ENCODE data around the gene DIP2C. TPM values are rescaled to one million over a fixed set of nuclear protein-coding genes. Genes with fewer than 3 reads are reported as not detected.

DIP2C gene
- total RNA-seq, 4 donors from 2014 or later, result 13.4 to 32.0 (median 18.4) TPM

GRCh38 chr10:505419-505818 is 184.0 kb downstream of the DIP2C start:
- in situ Hi-C loops (cut with MboI; ENCODE audit: low pct_ligation_motif_present in 1 of 4, low pct_unique_long_range_greater_than_20kb in 1 of 4, low sequenced_read_pairs in 3 of 4), result loop anchor here (10.0 to 25.0 kb wide), 3 partner anchors 182 to 289 kb away; partner anchors contain the start of gene DIP2C (in 1 of the 4)
- DNase-seq, result no peak
- H3K4me3 ChIP-seq, result no peak overlapping the region
- WGBS, 2 donors (ENCODE audit: low coverage in 1 of 2), result 42% methylated on average over 2 of the region's 3 CpGs; no CpG with 5 or more reads in 1 of the 2 donors
- no peaks in the 10 kb centered on the region for H3K27me3 ChIP-seq
- no peaks in the 10 kb centered on the region for H3K9me3 ChIP-seq
- H3K4me1 ChIP-seq, result peaks cover 0 to 14% (median 6%) of the 10 kb centered on the region in 4 donors
- no peaks in the 10 kb centered on the region for H3K36me3 ChIP-seq
- TF ChIP-seq CTCF (IDR thresholded peaks at IDR 0.05), result no peak
- no peak for TF ChIP-seq POLR2AphosphoS5 (IDR thresholded peaks at IDR 0.05)
- no peak for TF ChIP-seq EP300 (IDR thresholded peaks at IDR 0.05; ENCODE audit: low read depth)
- TF ChIP-seq POLR2A (IDR thresholded peaks at IDR 0.05), result no peak
- no peak overlapping the region for H3K27ac ChIP-seq
- intact Hi-C loops (cut with DNase I; ENCODE audit: low total_unique reads), result loop anchor here (10.0 kb wide), 1 partner anchor 279 kb away; no protein-coding TSS in a partner anchor

GRCh38 chr10:504806-505205 is 184.7 kb downstream of the DIP2C start:
- no peak for TF ChIP-seq POLR2A (IDR thresholded peaks at IDR 0.05)
- no peak for TF ChIP-seq POLR2AphosphoS5 (IDR thresholded peaks at IDR 0.05)
- TF ChIP-seq EP300 (IDR thresholded peaks at IDR 0.05; ENCODE audit: low read depth), result no peak
- no peak for TF ChIP-seq CTCF (IDR thresholded peaks at IDR 0.05)
- Histone ChIP-seq H3K4me1 (peaks cover 0 to 11% (median 5%) of the 10 kb centered on the region in 4 donors), H3K36me3 (no peaks in the 10 kb centered on the region), H3K27me3 (no peaks in the 10 kb centered on the region), H3K27ac (no peak overlapping the region), H3K4me3 (no peak overlapping the region), H3K9me3 (no peaks in the 10 kb centered on the region)
- intact Hi-C loops (cut with DNase I; ENCODE audit: low total_unique reads), result loop anchor here (10.0 kb wide), 1 partner anchor 280 kb away; no protein-coding TSS in a partner anchor
- in situ Hi-C loops (cut with MboI; ENCODE audit: low pct_ligation_motif_present in 1 of 4, low pct_unique_long_range_greater_than_20kb in 1 of 4, low sequenced_read_pairs in 3 of 4), result loop anchor here (10.0 to 25.0 kb wide), 3 partner anchors 182 to 290 kb away; partner anchors contain the start of gene DIP2C (in 1 of the 4)
- DNase-seq, result no peak
- WGBS, 2 donors (ENCODE audit: low coverage in 1 of 2), result 93 to 95% methylated on average over 14 of the region's 14 CpGs

GRCh38 chr10:504121-504611 is 185.3 kb downstream of the DIP2C start:
- in situ Hi-C loops (cut with MboI; ENCODE audit: low pct_ligation_motif_present in 1 of 4, low pct_unique_long_range_greater_than_20kb in 1 of 4, low sequenced_read_pairs in 3 of 4) (loop anchor here (10.0 to 25.0 kb wide), 3 partner anchors 183 to 291 kb away; partner anchors contain the start of gene DIP2C (in 1 of the 4)), intact Hi-C loops (cut with DNase I; ENCODE audit: low total_unique reads) (loop anchor here (10.0 kb wide), 1 partner anchor 281 kb away; no protein-coding TSS in a partner anchor)
- H3K9me3 ChIP-seq, result no peaks in the 10 kb centered on the region
- H3K27me3 ChIP-seq, result no peaks in the 10 kb centered on the region
- no peak for TF ChIP-seq EP300 (IDR thresholded peaks at IDR 0.05; ENCODE audit: low read depth)
- no peak for TF ChIP-seq POLR2AphosphoS5 (IDR thresholded peaks at IDR 0.05)
- WGBS, 2 donors (ENCODE audit: low coverage in 1 of 2), result 96% methylated on average over 15 of the region's 17 CpGs; no CpG with 5 or more reads in 1 of the 2 donors
- peaks cover 0 to 11% (median 4%) of the 10 kb centered on the region in 4 donors for H3K4me1 ChIP-seq
- no peak for DNase-seq
- H3K4me3 ChIP-seq, result no peak overlapping the region
- H3K36me3 ChIP-seq, result no peaks in the 10 kb centered on the region
- no peak overlapping the region for H3K27ac ChIP-seq

- Histone ChIP-seq H3K9me3 (no peaks in the 10 kb centered on the region), H3K27ac (no peak overlapping the region), H3K4me3 (no peak overlapping the region), H3K4me1 (peaks cover 0 to 16% (median 7%) of the 10 kb centered on the region in 4 donors), H3K27me3 (no peaks in the 10 kb centered on the region), H3K36me3 (no peaks in the 10 kb centered on the region)
- in situ Hi-C loops (cut with MboI; ENCODE audit: low pct_ligation_motif_present in 1 of 4, low pct_unique_long_range_greater_than_20kb in 1 of 4, low sequenced_read_pairs in 3 of 4) (loop anchor here (10.0 to 25.0 kb wide), 3 partner anchors 186 to 293 kb away; partner anchors contain the start of gene DIP2C (in 1 of the 4)), intact Hi-C loops (cut with DNase I; ENCODE audit: low total_unique reads) (loop anchor here (10.0 kb wide), 1 partner anchor 283 kb away; no protein-coding TSS in a partner anchor)
- no peak for DNase-seq
- no peak for TF ChIP-seq CTCF (IDR thresholded peaks at IDR 0.05)
- TF ChIP-seq POLR2A (IDR thresholded peaks at IDR 0.05), result no peak
- TF ChIP-seq EP300 (IDR thresholded peaks at IDR 0.05; ENCODE audit: low read depth), result no peak
- WGBS, 2 donors (ENCODE audit: low coverage in 1 of 2), result 58 to 85% methylated on average over 4 to 8 of the region's 8 CpGs
Observed at GRCh38 chr10:501596-501995, 187.9 kb downstream of the DIP2C start.

All from transverse colon (tissue), 4 donors.